Brain microvascular endothelial cell (primary cell): ENCODE results near the gene PIGO.

ENCODE experiments used
- DNase-seq: peaks from one replicate; pipeline ENCODE4 v3.0.0-alpha.2; 2020
- H3K27ac ChIP-seq: fragments of 250-450 bp; sonication (Bioruptor Pico); 2 replicates; pipeline ENCODE4 v1.5.1; 2020; ENCODE audit warnings: mild to moderate bottlenecking, moderate library complexity
- H3K27me3 ChIP-seq: fragments of 250-450 bp; sonication (Bioruptor Pico); replicated peaks from 2 replicates; pipeline ENCODE4 v1.5.1; 2020; ENCODE audit warnings: mild to moderate bottlenecking
- H3K36me3 ChIP-seq: fragments of 250-450 bp; sonication (Bioruptor Pico); replicated peaks from 2 replicates; pipeline ENCODE4 v1.5.1; 2020; ENCODE audit warnings: mild to moderate bottlenecking
- H3K4me3 ChIP-seq: 2 replicates; pipeline ENCODE4 v1.5.1; 2011; ENCODE audit warnings: low read depth, mild to moderate bottlenecking, control low read depth, low read length, moderate library complexity
- in situ Hi-C: cut with HindIII; loops from 2 replicates; pipeline ENCODE4 v1.10.0; 2017; ENCODE audit warnings: low sequenced_read_pairs, low pct_ligation_motif_present
- TF ChIP-seq, protein P1 (sequence below): IDR thresholded peaks from 2 replicates; pipeline ENCODE4 v1.5.1; 2011; ENCODE audit warnings: low read depth, mild to moderate bottlenecking, moderate library complexity, low read length, control low read depth, inconsistent platforms; ENCODE audit errors: missing control alignments

PIGO gene

DNA sequence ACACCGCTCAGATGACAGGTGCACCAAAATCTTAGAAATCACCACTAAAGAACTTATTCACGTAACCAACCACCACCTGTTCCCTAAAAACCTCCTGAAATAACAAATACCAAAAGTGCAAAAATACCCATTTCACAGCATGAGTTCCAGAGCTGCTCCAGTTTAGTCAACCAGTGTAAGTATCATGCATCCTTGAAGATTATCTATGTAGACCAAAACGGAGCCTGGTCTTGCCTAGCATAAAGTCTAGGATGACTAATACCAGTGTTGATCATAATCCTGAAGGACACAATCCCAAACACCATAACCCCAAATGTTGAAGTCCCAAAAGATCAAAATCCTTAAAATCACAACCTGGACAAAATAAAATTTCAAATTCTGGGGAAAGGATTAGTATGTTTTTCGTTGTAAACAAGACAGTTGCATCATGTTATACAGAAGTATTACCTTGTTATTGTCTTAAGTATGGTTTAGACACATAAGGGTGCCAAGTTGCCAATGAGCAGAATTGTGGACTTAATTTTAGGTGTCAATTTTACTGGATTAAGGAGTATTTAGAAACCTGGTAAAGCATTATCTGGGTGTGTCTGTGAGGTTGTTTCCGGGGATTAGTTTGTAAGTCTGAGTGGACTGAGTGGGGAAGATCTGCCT lies 42.1 kb downstream of the PIGO start:
- peaks cover 68% of the 10 kb centered on the region for H3K36me3 ChIP-seq
- in situ Hi-C loops = no loop called here
- no peak overlapping the region for H3K27ac ChIP-seq
- TF ChIP-seq, protein P1, sequence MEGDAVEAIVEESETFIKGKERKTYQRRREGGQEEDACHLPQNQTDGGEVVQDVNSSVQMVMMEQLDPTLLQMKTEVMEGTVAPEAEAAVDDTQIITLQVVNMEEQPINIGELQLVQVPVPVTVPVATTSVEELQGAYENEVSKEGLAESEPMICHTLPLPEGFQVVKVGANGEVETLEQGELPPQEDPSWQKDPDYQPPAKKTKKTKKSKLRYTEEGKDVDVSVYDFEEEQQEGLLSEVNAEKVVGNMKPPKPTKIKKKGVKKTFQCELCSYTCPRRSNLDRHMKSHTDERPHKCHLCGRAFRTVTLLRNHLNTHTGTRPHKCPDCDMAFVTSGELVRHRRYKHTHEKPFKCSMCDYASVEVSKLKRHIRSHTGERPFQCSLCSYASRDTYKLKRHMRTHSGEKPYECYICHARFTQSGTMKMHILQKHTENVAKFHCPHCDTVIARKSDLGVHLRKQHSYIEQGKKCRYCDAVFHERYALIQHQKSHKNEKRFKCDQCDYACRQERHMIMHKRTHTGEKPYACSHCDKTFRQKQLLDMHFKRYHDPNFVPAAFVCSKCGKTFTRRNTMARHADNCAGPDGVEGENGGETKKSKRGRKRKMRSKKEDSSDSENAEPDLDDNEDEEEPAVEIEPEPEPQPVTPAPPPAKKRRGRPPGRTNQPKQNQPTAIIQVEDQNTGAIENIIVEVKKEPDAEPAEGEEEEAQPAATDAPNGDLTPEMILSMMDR = no peak
- H3K27me3 ChIP-seq = no peaks in the 10 kb centered on the region
- no peak for DNase-seq
- H3K4me3 ChIP-seq = no peak overlapping the region

DNA sequence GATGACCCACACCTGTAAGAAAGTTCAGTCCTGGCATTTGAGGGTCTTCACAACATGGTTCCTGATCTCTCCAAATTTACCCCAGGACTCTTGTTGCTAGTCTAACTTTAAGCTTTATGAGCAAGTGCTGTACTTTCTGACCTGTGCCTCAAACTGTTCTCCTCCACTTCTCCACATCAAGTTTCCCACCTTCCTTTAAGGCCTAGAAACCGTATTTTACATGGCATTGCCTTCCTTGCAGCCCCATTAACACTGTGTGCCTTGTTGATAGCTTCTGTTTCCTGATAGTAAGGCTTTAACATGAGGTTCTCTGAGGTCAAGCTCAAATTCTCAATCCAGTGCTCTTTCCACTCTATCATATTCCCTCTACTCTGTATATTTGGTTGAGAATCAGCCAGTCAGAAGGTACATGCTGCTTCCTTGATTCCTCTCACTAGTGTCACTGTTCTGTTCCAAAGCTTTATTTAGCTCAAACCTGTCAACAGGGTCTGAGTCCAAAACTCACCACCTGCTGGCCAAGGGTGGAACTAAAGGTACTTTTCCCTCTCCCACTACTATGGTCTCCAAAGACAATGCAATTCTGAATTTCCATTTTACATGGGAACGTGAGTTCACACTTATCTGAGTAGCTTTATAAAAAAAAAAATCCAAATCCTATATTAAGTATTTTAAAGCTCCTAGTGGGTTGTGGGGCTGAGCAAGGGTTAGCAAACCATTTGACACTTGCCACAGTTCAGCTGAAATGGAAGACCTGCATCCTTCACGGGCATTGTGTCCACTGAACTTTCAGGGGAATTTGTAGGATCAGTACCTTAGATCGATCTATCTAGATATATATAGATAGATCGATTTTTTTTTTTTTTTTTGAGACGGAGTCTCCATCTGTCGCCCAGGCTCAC lies 45.1 kb downstream of the PIGO start:
- TF ChIP-seq, protein P1 = peak; percentile 76
- Histone ChIP-seq H3K4me3 (no peak overlapping the region), H3K27ac (no peak overlapping the region), H3K36me3 (peaks cover 43% of the 10 kb centered on the region), H3K27me3 (no peaks in the 10 kb centered on the region)
- in situ Hi-C loops = no loop called here
- peak; percentile 33 for DNase-seq

DNA sequence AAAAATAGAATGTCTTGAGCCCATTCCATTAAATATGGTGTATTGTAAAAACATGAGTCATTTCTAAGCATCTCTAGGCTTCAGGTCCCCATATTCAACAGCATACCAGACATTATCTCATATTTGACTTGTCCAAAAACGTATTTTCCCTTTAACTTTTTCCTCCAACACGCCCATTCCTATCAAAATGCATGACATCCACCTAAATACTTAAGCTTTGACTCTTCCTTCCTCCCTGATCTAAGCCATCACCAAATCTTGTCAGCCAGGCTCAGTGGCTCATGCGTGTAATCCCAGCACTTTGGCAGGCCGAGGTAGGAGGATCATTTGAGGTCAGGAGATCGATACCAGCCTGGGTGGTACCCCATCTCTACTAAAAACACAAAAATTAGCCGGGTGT lies 47.9 kb downstream of the PIGO start:
- DNase-seq = no peak
- in situ Hi-C loops = no loop called here
- peaks cover 19% of the 10 kb centered on the region for H3K36me3 ChIP-seq

DNA sequence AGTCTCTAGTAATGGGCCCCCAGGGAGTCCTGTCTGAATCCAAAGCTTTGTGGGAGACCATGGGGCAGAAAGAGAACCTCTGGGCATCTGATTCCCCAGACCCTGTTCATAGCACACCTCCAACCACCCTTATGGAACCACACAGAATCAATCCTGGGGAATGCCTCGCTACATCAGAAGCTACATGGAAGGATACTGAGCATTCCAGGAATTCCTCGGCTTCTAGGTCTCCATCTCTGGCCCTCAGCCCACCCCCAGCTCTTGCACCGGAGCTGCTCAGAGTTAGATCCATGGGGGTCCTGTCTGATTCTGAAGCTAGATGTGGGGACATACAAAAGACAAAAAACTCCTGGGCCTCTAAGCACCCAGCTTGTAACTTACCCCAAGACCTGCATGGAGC lies 52.3 kb downstream of the PIGO start:
- Histone ChIP-seq H3K27ac (no peak overlapping the region), H3K27me3 (no peaks in the 10 kb centered on the region), H3K36me3 (peaks cover 8% of the 10 kb centered on the region), H3K4me3 (no peak overlapping the region)
- DNase-seq = no peak
- TF ChIP-seq, protein P1 = no peak
- in situ Hi-C loops = no loop called here

More for the DNA sequence above, 47.9 kb downstream of the PIGO start:
- Histone ChIP-seq H3K4me3 (no peak overlapping the region), H3K27me3 (no peaks in the 10 kb centered on the region), H3K27ac (no peak overlapping the region)
- TF ChIP-seq, protein P1 = no peak

DNA sequence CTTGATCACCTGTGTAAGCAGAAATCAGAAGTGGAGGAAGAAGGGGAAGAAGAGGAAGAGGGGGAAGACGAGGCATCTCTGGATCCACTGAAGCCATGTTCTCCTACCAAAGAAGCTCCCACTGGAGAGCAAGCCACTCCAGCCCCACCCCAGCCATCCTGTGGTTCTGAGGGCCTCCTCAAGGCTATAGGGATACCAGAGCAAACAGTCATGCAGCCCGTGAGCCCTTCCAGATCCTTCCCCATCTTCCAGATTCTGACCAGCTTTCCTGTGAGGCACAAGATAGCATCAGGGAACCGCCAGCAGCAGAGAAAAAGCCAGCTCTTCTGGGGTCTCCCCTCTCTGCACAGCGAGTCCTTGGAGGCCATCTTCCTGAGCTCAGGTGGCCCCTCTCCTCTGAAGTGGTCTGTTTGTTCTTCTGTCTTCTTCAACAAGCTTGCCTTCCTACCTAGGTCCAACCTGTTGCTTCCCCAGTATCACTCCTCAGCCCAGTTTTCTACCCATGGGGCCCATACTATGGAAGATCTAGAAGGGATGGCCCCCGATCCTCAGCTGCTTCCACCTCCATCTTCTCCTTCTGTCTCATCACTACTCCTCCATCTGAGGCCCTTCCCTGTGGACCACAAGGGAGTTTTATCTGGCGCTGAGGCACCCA lies 53.4 kb downstream of the PIGO start:
- Histone ChIP-seq H3K36me3 (peaks cover 4% of the 10 kb centered on the region), H3K27me3 (no peaks in the 10 kb centered on the region), H3K27ac (no peak overlapping the region), H3K4me3 (no peak overlapping the region)
- DNase-seq = no peak
- TF ChIP-seq, protein P1 = no peak
- in situ Hi-C loops = no loop called here
